A549 (cell line): ENCODE measurements around the gene ASF1A.

Experiments
- CBX2 ChIP-seq: fragments of 200-600 bp; sonication (generic); IDR thresholded peaks from 2 replicates; pipeline ENCODE4 v1.6.1; 2016; ENCODE audit warnings: low read depth, mild to moderate bottlenecking, borderline replicate concordance
- CHD2 ChIP-seq: fragments of 150-350 bp; IDR thresholded peaks from 2 replicates; pipeline ENCODE4 v1.6.1; 2014; ENCODE audit warnings: low read length; ENCODE audit not compliant: partially characterized antibody
- CTCF ChIP-seq: fragments of >200 bp; sonication (Bioruptor Twin); formaldehyde crosslinking; IDR thresholded peaks from 3 replicates; pipeline ENCODE4 v1.5.1; 2016
- EP300 ChIP-seq, 2 experiments: fragments of >200 bp; sonication (Bioruptor Twin); formaldehyde crosslinking; IDR thresholded peaks; 2 replicates in 1 of 2; 3 replicates in 1 of 2; pipeline ENCODE4 v1.6.1; 2016 to 2017
- FOSL2 ChIP-seq, 2 experiments: fragments of 450-650 bp in 1 of 2; fragments of >200 bp in 1 of 2; sonication (Bioruptor Twin) in 1 of 2; formaldehyde crosslinking; IDR thresholded peaks; 2 replicates each; pipeline versions ENCODE4 v1.5.0 to v1.6.1; 2016 to 2020; ENCODE audit warnings: mild to moderate bottlenecking in 1 of 2, moderate library complexity in 1 of 2
- HMGXB4 ChIP-seq: fragments of 250-450 bp; sonication (Bioruptor Pico); IDR thresholded peaks from 2 replicates; pipeline ENCODE4 v1.5.0; 2021; ENCODE audit warnings: mild to moderate bottlenecking, moderate library complexity, borderline replicate concordance
- HOXA7 ChIP-seq: fragments of 250-450 bp; sonication (Bioruptor Pico); IDR thresholded peaks from 2 replicates; pipeline ENCODE4 v1.5.0; 2020; ENCODE audit warnings: mild to moderate bottlenecking, moderate library complexity
- POLR2A ChIP-seq: IDR thresholded peaks from 2 replicates; pipeline ENCODE4 v1.6.1; 2012; ENCODE audit warnings: mild to moderate bottlenecking, low read length
- RFX5 ChIP-seq: fragments of 450-650 bp; IDR thresholded peaks from 2 replicates; pipeline ENCODE4 v1.7.1; 2014; ENCODE audit warnings: antibody characterized with exemption, mild to moderate bottlenecking, moderate library complexity
- ZFP36 ChIP-seq: fragments of 450-650 bp; IDR thresholded peaks from 2 replicates; pipeline ENCODE4 v1.6.1; 2014; ENCODE audit warnings: borderline replicate concordance; ENCODE audit not compliant: partially characterized antibody

- TF ChIP-seq RFX5, result no peak
- no peak for TF ChIP-seq CTCF
- no peak for TF ChIP-seq CBX2
- TF ChIP-seq HOXA7 (CRISPR knock-in tag), result no peak
- TF ChIP-seq EP300 (IDR thresholded peaks at IDR 0.05), result no peak
- no peak for TF ChIP-seq FOSL2 (IDR thresholded peaks at IDR 0.05)
- no peak for TF ChIP-seq FOSL2 (CRISPR knock-in tag; IDR thresholded peaks at IDR 0.05)
- TF ChIP-seq CHD2, result no peak
- TF ChIP-seq POLR2A, result no peak
- TF ChIP-seq HMGXB4 (CRISPR knock-in tag), result no peak
- TF ChIP-seq ZFP36, result no peak
These were observed 26.8 kb upstream of the ASF1A start for GRCh38 chr6:118867181-118867580.
